Measurements from ENCODE around the gene RIPOR3. TPM values are rescaled to one million over a fixed set of nuclear protein-coding genes. Genes with fewer than 3 reads are reported as not detected.

RIPOR3 gene
- total RNA-seq, 1 experiment from 2014 or later = 0.46 TPM

- no peak overlapping the region for H3K27ac Mint-ChIP-seq
- Histone ChIP-seq H3K9ac (ENCODE audit: extremely low read depth, insufficient read length, low read length) (no peak overlapping the region), H3K27ac (ENCODE audit: insufficient read length, low read depth, low read length) (no peak overlapping the region), H3K18ac (ENCODE audit: insufficient read length, low read depth, low read length) (no peak overlapping the region), H3K4me2 (ENCODE audit: insufficient read depth, insufficient read length, low read length) (no peak overlapping the region), H3K9me3 (ENCODE audit: control insufficient read depth, low read depth, low read length) (no peaks in the 10 kb centered on the region), H4K20me1 (ENCODE audit: control insufficient read depth, insufficient read depth, insufficient read length) (no peaks in the 10 kb centered on the region), H4K8ac (replicated peaks; ENCODE audit: insufficient read length, low read depth, low read length) (no peak overlapping the region), H2BK120ac (ENCODE audit: low read depth, low read length, poor library complexity, severe bottlenecking) (no peak overlapping the region), H3K23ac (ENCODE audit: insufficient read length, low read depth, low read length) (no peak overlapping the region), H4K5ac (ENCODE audit: insufficient read length, low read depth, low read length) (no peak overlapping the region), H3K79me1 (ENCODE audit: insufficient read depth, low read depth, low read length, poor library complexity, severe bottlenecking) (no peaks in the 10 kb centered on the region), H3K79me2 (ENCODE audit: insufficient read depth, low read length) (no peaks in the 10 kb centered on the region), H3K4me1 (ENCODE audit: insufficient read depth, low read length) (no peaks in the 10 kb centered on the region), H3T11ph (ENCODE audit: low read length) (no peak overlapping the region), H2BK12ac (ENCODE audit: insufficient read length, low read depth, low read length) (no peak overlapping the region), H2BK15ac (ENCODE audit: low read depth, low read length) (no peak overlapping the region), H3K4ac (ENCODE audit: low read depth, low read length) (no peak overlapping the region), H3K23me2 (ENCODE audit: insufficient read length, low read depth, low read length, poor library complexity, severe bottlenecking) (no peaks in the 10 kb centered on the region), H3K14ac (ENCODE audit: insufficient read depth, low read length) (no peak overlapping the region), H2AK5ac (ENCODE audit: insufficient read length, low read length) (no peak overlapping the region), H2BK5ac (ENCODE audit: insufficient read length, low read length) (no peak overlapping the region), H3K56ac (ENCODE audit: insufficient read length, low read depth, low read length) (no peak overlapping the region), H4K91ac (ENCODE audit: insufficient read length, low read depth, low read length) (no peak overlapping the region), H2AFZ (ENCODE audit: low read length) (no peak overlapping the region), H2BK20ac (ENCODE audit: low read depth, low read length, poor library complexity, severe bottlenecking) (no peak overlapping the region), H3K27me3 (ENCODE audit: insufficient read depth, low read length) (no peaks in the 10 kb centered on the region)
- no peaks in the 10 kb centered on the region for H3K27me3 Mint-ChIP-seq (ENCODE audit: low read depth)
- WGBS (ENCODE audit: extremely low coverage, insufficient read length, low lambda C conversion rate) = no CpG with 5 or more reads among the region's 21 CpGs
- peaks cover 21 to 64% (median 60%) of the 10 kb centered on the region in 3 experiments; a peak in 6 of 7 replicates for H3K36me3 Mint-ChIP-seq (ENCODE audit: insufficient read depth in 1 of 3, low read depth in 3 of 3)
- no peak for DNase-seq
- peaks cover 0 to 3% of the 10 kb centered on the region in 2 experiments; a peak in 2 of 4 replicates for H3K4me1 Mint-ChIP-seq
- no peak for TF ChIP-seq CTCF (conservative IDR thresholded peaks at IDR 0.05)
- no peak overlapping the region for H3K4me3 Mint-ChIP-seq
- H3K9me3 Mint-ChIP-seq = no peaks in the 10 kb centered on the region
These were observed 110.3 kb downstream of the RIPOR3 start for GRCh38 chr20:50580842-50581544.
